ENCODE results near the gene PMM1. TPM values are rescaled to one million over a fixed set of nuclear protein-coding genes. Genes with fewer than 3 reads are reported as not detected.
A peak's percentile ranks its signal among the peaks of the same experiment; 100 is the strongest.

PMM1 gene
- polyA plus RNA-seq, 1 of the 3 experiments (the other 2 are of a cell fraction): 46.4 TPM

- no peaks in the 10 kb centered on the region for H3K27me3 ChIP-seq (ENCODE audit: insufficient read depth)
- CTCF ChIA-PET: interaction anchor here (1.0 to 1.4 kb wide), 3 partner anchors 27 to 218 kb away, joined by 3 read pairs; no protein-coding TSS in a partner anchor
- peaks cover 0 to 5% of the 10 kb centered on the region in 2 experiments for H3K36me3 ChIP-seq (replicated peaks in 1 of 2; ENCODE audit: control insufficient read depth in 1 of 2, insufficient read depth in 2 of 2, low read length in 1 of 2)
- no peaks in the 10 kb centered on the region for H3K9me3 ChIP-seq
- no peaks in the 10 kb centered on the region for H4K20me1 ChIP-seq (ENCODE audit: insufficient read depth)
- H3K4me2 ChIP-seq: peak within 1 kb of the TSS; percentile 91
- H3K79me2 ChIP-seq (ENCODE audit: insufficient read depth): peaks cover 56% of the 10 kb centered on the region
- peaks cover 3% of the 10 kb centered on the region for H3F3A ChIP-seq (replicated peaks; ENCODE audit: insufficient read depth)
- TF ChIP-seq ELF1 (IDR thresholded peaks at IDR 0.05): no peak
- TF ChIP-seq POLR2AphosphoS5 (IDR thresholded peaks at IDR 0.05; ENCODE audit: low read depth, low read length): 0 out of 2 replicates have a peak, but pooled peaks have one; percentile 13
- no peak for TF ChIP-seq GATA2 (CRISPR knock-in tag; IDR thresholded peaks at IDR 0.05)
- TF ChIP-seq REST (IDR thresholded peaks at IDR 0.05; ENCODE audit: low read depth, low read length): no peak
- no peak for TF ChIP-seq JUND (IDR thresholded peaks at IDR 0.05)
- TF ChIP-seq RAD21 (IDR thresholded peaks at IDR 0.05; ENCODE audit: low read length): no peak
- H3K9ac ChIP-seq: peak within 1 kb of the TSS; percentile 94
- H3K27ac ChIP-seq (ENCODE audit: low read depth in 2 of 2, low read length in 1 of 2): peak within 1 kb of the TSS; percentile 82 to 97
- no peak for DNase-seq
- POLR2A ChIA-PET: interaction anchor here (1.3 kb wide), 1 partner anchor 20 kb away, joined by 4 read pairs; no protein-coding TSS in a partner anchor
- no peaks in the 10 kb centered on the region for H3K9me2 ChIP-seq
- peaks cover 5% of the 10 kb centered on the region in 2 experiments; a peak in 3 of 4 replicates for H3K4me1 ChIP-seq (ENCODE audit: control insufficient read depth in 1 of 2, insufficient read depth in 2 of 2, low read depth in 1 of 2, low read length in 1 of 2)
- 0% methylated on average over 20 of the region's 40 CpGs for WGBS (ENCODE audit: low lambda C conversion rate)
- H2AFZ ChIP-seq (ENCODE audit: low read depth): peak within 1 kb of the TSS; percentile 65; the same call in 1 of the 2 replicates
- peak within 1 kb of the TSS; percentile 78 to 89 for H3K4me3 ChIP-seq (ENCODE audit: low read depth in 2 of 2, low read length in 1 of 2)
Measured at GRCh38 chr22:41620589-41621098, 31.0 kb upstream of the PMM1 start, which contains the start of gene DESI1. Gene DESI1 (minus strand): TSS chr22:41621043. CDS start chr22:41620839, 204 bp downstream.

DNA sequence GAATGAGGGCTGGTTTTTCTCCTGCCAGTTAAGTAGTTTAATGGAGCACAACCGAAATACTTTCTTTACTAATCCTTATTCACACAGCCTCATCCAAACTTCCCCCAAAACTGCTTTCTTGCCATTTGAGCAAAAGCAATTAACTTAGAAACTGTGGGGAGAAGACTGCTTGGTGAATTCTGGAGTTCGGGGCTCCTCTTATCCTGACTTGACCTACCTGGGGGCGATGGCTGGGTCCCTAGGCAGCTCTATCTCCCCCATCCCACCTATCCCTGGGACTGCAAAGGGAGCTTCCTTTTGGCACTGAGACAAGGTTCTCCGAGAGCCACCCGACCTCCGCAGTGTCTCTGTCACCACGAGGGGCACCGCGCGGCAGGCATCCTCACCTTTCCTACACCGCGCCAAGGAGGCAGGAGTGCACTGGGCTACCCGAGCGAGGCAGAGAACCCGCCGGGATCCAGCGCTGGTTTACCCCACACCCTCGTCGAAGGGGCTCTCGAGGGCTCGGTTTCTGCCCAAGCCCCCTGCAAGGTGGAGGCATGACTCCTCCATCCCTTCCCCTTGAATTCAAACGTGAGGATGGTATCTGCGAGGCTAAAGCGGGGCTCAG is 30.4 kb upstream of the PMM1 start:
- Histone ChIP-seq H3K9ac (peak overlapping the region; percentile 73), H3K4me2 (peak overlapping the region; percentile 82), H3K27me3 (ENCODE audit: insufficient read depth) (no peaks in the 10 kb centered on the region), H3F3A (replicated peaks; ENCODE audit: insufficient read depth) (peaks cover 3% of the 10 kb centered on the region), H3K27ac (ENCODE audit: low read depth in 2 of 2, low read length in 1 of 2) (peak overlapping the region; percentile 56 to 65), H3K36me3 (replicated peaks in 1 of 2; ENCODE audit: control insufficient read depth in 1 of 2, insufficient read depth in 2 of 2, low read length in 1 of 2) (peaks cover 0 to 5% of the 10 kb centered on the region in 2 experiments), H3K4me1 (ENCODE audit: control insufficient read depth in 1 of 2, insufficient read depth in 2 of 2, low read depth in 1 of 2, low read length in 1 of 2) (peaks cover 5% of the 10 kb centered on the region in 2 experiments; a peak in 3 of 4 replicates), H4K20me1 (ENCODE audit: insufficient read depth) (no peaks in the 10 kb centered on the region), H3K79me2 (ENCODE audit: insufficient read depth) (peaks cover 51% of the 10 kb centered on the region), H3K9me2 (no peaks in the 10 kb centered on the region), H3K4me3 (ENCODE audit: low read depth in 2 of 2, low read length in 1 of 2) (peak overlapping the region; percentile 78 to 89), H3K9me3 (no peaks in the 10 kb centered on the region), H2AFZ (ENCODE audit: low read depth) (no peak overlapping the region)
- ChIA-PET POLR2A (interaction anchor here (1.3 kb wide), 1 partner anchor 20 kb away, joined by 4 read pairs; no protein-coding TSS in a partner anchor), CTCF (interaction anchor here (1.4 kb wide), 1 partner anchor 26 kb away, joined by 3 read pairs; no protein-coding TSS in a partner anchor)
- 76% methylated on average over 1 of the region's 24 CpGs for WGBS (ENCODE audit: low lambda C conversion rate)
- TF ChIP-seq, protein P1, sequence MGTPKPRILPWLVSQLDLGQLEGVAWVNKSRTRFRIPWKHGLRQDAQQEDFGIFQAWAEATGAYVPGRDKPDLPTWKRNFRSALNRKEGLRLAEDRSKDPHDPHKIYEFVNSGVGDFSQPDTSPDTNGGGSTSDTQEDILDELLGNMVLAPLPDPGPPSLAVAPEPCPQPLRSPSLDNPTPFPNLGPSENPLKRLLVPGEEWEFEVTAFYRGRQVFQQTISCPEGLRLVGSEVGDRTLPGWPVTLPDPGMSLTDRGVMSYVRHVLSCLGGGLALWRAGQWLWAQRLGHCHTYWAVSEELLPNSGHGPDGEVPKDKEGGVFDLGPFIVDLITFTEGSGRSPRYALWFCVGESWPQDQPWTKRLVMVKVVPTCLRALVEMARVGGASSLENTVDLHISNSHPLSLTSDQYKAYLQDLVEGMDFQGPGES (IDR thresholded peaks at IDR 0.05; ENCODE audit: low read depth, low read length): no peak
- no peak; the same call in 1 of the 2 replicates for TF ChIP-seq MXI1 (IDR thresholded peaks at IDR 0.05; ENCODE audit: low read depth, low read length)
- no peak for TF ChIP-seq MEF2A (IDR thresholded peaks at IDR 0.05; ENCODE audit: borderline replicate concordance, low read depth)
- TF ChIP-seq TAF1 (IDR thresholded peaks at IDR 0.05; ENCODE audit: borderline replicate concordance, low read depth, low read length): no peak
- TF ChIP-seq RFX5 (IDR thresholded peaks at IDR 0.05; ENCODE audit: low read length): no peak
- no peak for TF ChIP-seq RAD21 (IDR thresholded peaks at IDR 0.05; ENCODE audit: low read length)
- TF ChIP-seq JUND (IDR thresholded peaks at IDR 0.05): no peak
- TF ChIP-seq MAX (IDR thresholded peaks at IDR 0.05; ENCODE audit: low read depth): no peak
- no peak for TF ChIP-seq YY1 (IDR thresholded peaks at IDR 0.05; ENCODE audit: low read depth)
- TF ChIP-seq USF1 (IDR thresholded peaks at IDR 0.05; ENCODE audit: borderline replicate concordance, low read depth): no peak
- no peak for TF ChIP-seq TEAD4 (IDR thresholded peaks at IDR 0.05; ENCODE audit: borderline replicate concordance, insufficient read depth)
- TF ChIP-seq CTCF (IDR thresholded peaks at IDR 0.05): no peak
- peak; percentile 38 for DNase-seq

Measured in SK-N-SH (cell line).